HG03571 (cell line): ENCODE results near the gene APCS.

Source experiments
- ATAC-seq: cut with Tn5 transposase; IDR thresholded peaks from one replicate; pipeline ENCODE4 v1.9.1; 2021; ENCODE audit not compliant: unreplicated experiment

APCS gene

GRCh38 chr1:159587461-159587951 lies at the start of gene APCS:
Gene APCS (plus strand): TSS chr1:159587826. CDS start chr1:159587922, 96 bp downstream.
- ATAC-seq = no peak

- ATAC-seq = no peak
Observed at GRCh38 chr1:159548126-159548525, 39.5 kb upstream of the APCS start.

- ATAC-seq = no peak
Observed at GRCh38 chr1:159554261-159554660, 33.4 kb upstream of the APCS start.

- no peak for ATAC-seq
Observed at GRCh38 chr1:159554696-159555095, 32.9 kb upstream of the APCS start.

- no peak for ATAC-seq
Observed at GRCh38 chr1:159556931-159557369, 30.7 kb upstream of the APCS start.

- no peak for ATAC-seq
Observed at GRCh38 chr1:159560599-159560998, 27.0 kb upstream of the APCS start.

GRCh38 chr1:159561497-159561896 lies 26.1 kb upstream of the APCS start:
- ATAC-seq = no peak

GRCh38 chr1:159562680-159563079 lies 24.9 kb upstream of the APCS start:
- no peak for ATAC-seq

GRCh38 chr1:159577446-159577845 lies 10.2 kb upstream of the APCS start:
- ATAC-seq = no peak

- ATAC-seq = no peak
Observed at GRCh38 chr1:159580340-159580739, 7.3 kb upstream of the APCS start.

- no peak for ATAC-seq
Observed at GRCh38 chr1:159581422-159581821, 6.2 kb upstream of the APCS start.

- no peak for ATAC-seq
Observed at GRCh38 chr1:159584536-159584935, 3.1 kb upstream of the APCS start.

- no peak for ATAC-seq
Observed at GRCh38 chr1:159591981-159592380, 4.4 kb downstream of the APCS start.

GRCh38 chr1:159594625-159595405 lies 7.2 kb downstream of the APCS start:
- no peak for ATAC-seq

GRCh38 chr1:159598196-159598595 lies 10.6 kb downstream of the APCS start:
- ATAC-seq = no peak

- ATAC-seq = no peak
Observed at GRCh38 chr1:159600894-159601293, 13.3 kb downstream of the APCS start.

- ATAC-seq = no peak
Observed at GRCh38 chr1:159602501-159602999, 14.9 kb downstream of the APCS start.

GRCh38 chr1:159612211-159612885 lies 24.7 kb downstream of the APCS start:
- ATAC-seq = no peak

- no peak for ATAC-seq
Observed at GRCh38 chr1:159632922-159633321, 45.3 kb downstream of the APCS start.
